Measurements from ENCODE around the gene GPC5.

DNA sequence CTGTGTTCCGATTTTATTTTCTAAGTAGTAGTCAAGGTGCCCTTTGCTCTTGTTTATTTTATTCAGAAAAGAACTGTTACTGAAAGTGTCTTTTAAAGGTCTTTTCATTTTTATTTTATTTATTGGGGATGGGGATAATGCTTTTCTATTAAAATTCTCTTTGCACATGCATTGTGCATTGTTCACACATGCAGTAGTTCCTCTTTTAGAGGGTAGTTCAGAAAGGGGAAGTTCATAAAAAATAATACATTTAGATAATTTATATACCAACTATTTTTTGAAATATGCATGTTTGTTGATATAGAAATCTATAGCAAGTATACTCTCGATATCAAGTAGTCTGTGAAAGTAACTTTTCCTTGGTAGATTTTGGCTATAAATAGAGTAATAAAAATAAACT, 3.5 kb downstream of the GPC5 start:
- TF ChIP-seq CTCF (conservative IDR thresholded peaks at IDR 0.05; ENCODE audit: low read depth, low read length) (no peak), EZH2 (IDR thresholded peaks at IDR 0.05; ENCODE audit: borderline replicate concordance, low read depth, low read length, poor library complexity, severe bottlenecking) (no peak)

All from A673 (cell line).